ENCODE results near the gene SOWAHC. TPM values are rescaled to one million over a fixed set of nuclear protein-coding genes. Genes with fewer than 3 reads are reported as not detected.

Gene SOWAHC
- total and polyA plus RNA-seq, 4 donors: 5.2 to 15.2 (median 9.2) TPM

GRCh38 chr2:109644571-109645275, 30.6 kb downstream of the SOWAHC start:
- H3K27ac ChIP-seq (ENCODE audit: low read depth in 1 of 2, low read length in 1 of 2): peak overlapping the region in 1 of 2 donors; percentile 63
- no peaks in the 10 kb centered on the region for H3K9me3 ChIP-seq (ENCODE audit: control insufficient read depth in 4 of 4, insufficient read depth in 3 of 4, low read length in 3 of 4)
- H3K9ac ChIP-seq (ENCODE audit: insufficient read depth in 1 of 2, low read length in 2 of 2): peak overlapping the region in 1 of 2 donors; percentile 13
- no peak overlapping the region for H3K4me3 ChIP-seq
- no peaks in the 10 kb centered on the region for H3K27me3 ChIP-seq (ENCODE audit: control insufficient read depth in 3 of 3, insufficient read depth in 3 of 3, low read length in 2 of 3)
- peak; percentile 19 to 48 (median 31) for DNase-seq
- 39 to 50% methylated on average over 12 of the region's 12 CpGs for whole genome bisulfite sequencing, 2 donors
- peak; percentile 31 for ATAC-seq (ENCODE audit: insufficient read depth, low FRiP score)
- no peak for TF ChIP-seq CTCF (IDR thresholded peaks at IDR 0.05; ENCODE audit: control extremely low read depth, extremely low read depth)
- H3K36me3 ChIP-seq (ENCODE audit: control insufficient read depth in 4 of 4, insufficient read depth in 4 of 4, low read length in 4 of 4): no peaks in the 10 kb centered on the region
- peaks cover 0 to 7% (median 4%) of the 10 kb centered on the region in 5 donors for H3K4me1 ChIP-seq (ENCODE audit: control insufficient read depth in 5 of 5, insufficient read depth in 5 of 5, low read length in 5 of 5)

- Histone ChIP-seq H3K36me3 (ENCODE audit: control insufficient read depth in 4 of 4, insufficient read depth in 4 of 4, low read length in 4 of 4) (no peaks in the 10 kb centered on the region), H3K4me3 (no peak overlapping the region), H3K4me1 (ENCODE audit: control insufficient read depth in 5 of 5, insufficient read depth in 5 of 5, low read length in 5 of 5) (peaks cover 0 to 7% (median 4%) of the 10 kb centered on the region in 5 donors), H3K27ac (ENCODE audit: low read depth in 1 of 2, low read length in 1 of 2) (peak overlapping the region in 1 of 2 donors; percentile 63), H3K9ac (ENCODE audit: insufficient read depth in 1 of 2, low read length in 2 of 2) (no peak overlapping the region), H3K27me3 (ENCODE audit: control insufficient read depth in 3 of 3, insufficient read depth in 3 of 3, low read length in 2 of 3) (no peaks in the 10 kb centered on the region), H3K9me3 (ENCODE audit: control insufficient read depth in 4 of 4, insufficient read depth in 3 of 4, low read length in 3 of 4) (no peaks in the 10 kb centered on the region)
- WGBS, 2 donors: 93 to 97% methylated on average over 14 of the region's 14 CpGs
- no peak for TF ChIP-seq CTCF (IDR thresholded peaks at IDR 0.05; ENCODE audit: control extremely low read depth, extremely low read depth)
- DNase-seq: peak in 2 of 3 donors; percentile 24 to 36
- ATAC-seq (ENCODE audit: insufficient read depth, low FRiP score): no peak
Measured at GRCh38 chr2:109645412-109646184, 31.4 kb downstream of the SOWAHC start.

- TF ChIP-seq CTCF (IDR thresholded peaks at IDR 0.05; ENCODE audit: control extremely low read depth, extremely low read depth): no peak
- no peaks in the 10 kb centered on the region for H3K9me3 ChIP-seq (ENCODE audit: control insufficient read depth in 4 of 4, insufficient read depth in 3 of 4, low read length in 3 of 4)
- H3K4me3 ChIP-seq: no peak overlapping the region
- 93 to 94% methylated on average over 8 of the region's 8 CpGs for WGBS, 2 donors
- H3K36me3 ChIP-seq (ENCODE audit: control insufficient read depth in 4 of 4, insufficient read depth in 4 of 4, low read length in 4 of 4): no peaks in the 10 kb centered on the region
- ATAC-seq (ENCODE audit: insufficient read depth, low FRiP score) (no peak), DNase-seq (no peak)
- H3K9ac ChIP-seq (ENCODE audit: insufficient read depth in 1 of 2, low read length in 2 of 2): no peak overlapping the region
- H3K4me1 ChIP-seq (ENCODE audit: control insufficient read depth in 5 of 5, insufficient read depth in 5 of 5, low read length in 5 of 5): peaks cover 0 to 7% (median 4%) of the 10 kb centered on the region in 5 donors
- H3K27me3 ChIP-seq (ENCODE audit: control insufficient read depth in 3 of 3, insufficient read depth in 3 of 3, low read length in 2 of 3): no peaks in the 10 kb centered on the region
- H3K27ac ChIP-seq (ENCODE audit: low read depth in 1 of 2, low read length in 1 of 2): no peak overlapping the region
Measured at GRCh38 chr2:109646961-109647360, 32.8 kb downstream of the SOWAHC start.
